Measurements from ENCODE around the gene RNU2-1. TPM values are rescaled to one million over a fixed set of nuclear protein-coding genes. Genes with fewer than 3 reads are reported as not detected.

Gene RNU2-1
- polyA plus RNA-seq, 3 donors, result not detected

GRCh38 chr17:43183921-43184320, 49.9 kb downstream of the RNU2-1 start:
- Mint-ChIP-seq H3K27me3 (ENCODE audit: low read depth in 3 of 3) (no peaks in the 10 kb centered on the region), H3K4me3 (no peak overlapping the region), H3K36me3 (peaks cover 51 to 90% of the 10 kb centered on the region in 2 donors), H3K27ac (no peak overlapping the region), H3K4me1 (no peaks in the 10 kb centered on the region), H3K9me3 (no peaks in the 10 kb centered on the region)
- no peak overlapping the region for H3K4me2 ChIP-seq (replicated peaks; ENCODE audit: extremely low read depth, low read length, poor library complexity, severe bottlenecking)
- H3K4me1 ChIP-seq (ENCODE audit: control insufficient read depth in 1 of 2, insufficient read depth in 2 of 2, low read length in 2 of 2), result no peaks in the 10 kb centered on the region
- H3K9ac ChIP-seq (ENCODE audit: insufficient read depth, low read length, poor library complexity, severe bottlenecking), result no peak overlapping the region
- TF ChIP-seq CTCF (IDR thresholded peaks at IDR 0.05), result no peak
- H3K79me2 ChIP-seq (ENCODE audit: insufficient read depth, low read length), result peaks cover 3% of the 10 kb centered on the region
- no peaks in the 10 kb centered on the region for H3K9me3 ChIP-seq (replicated peaks in 1 of 2; ENCODE audit: control insufficient read depth in 1 of 2, insufficient read depth in 1 of 2, low read length in 2 of 2)
- intact Hi-C loops (cut with micrococcal nuclease), result no loop called here
- no peaks in the 10 kb centered on the region for H3K27me3 ChIP-seq (ENCODE audit: control insufficient read depth in 2 of 2, insufficient read depth in 2 of 2, low read length in 2 of 2)
- no peak for DNase-seq
- H2AFZ ChIP-seq (ENCODE audit: insufficient read depth, low read depth, low read length, poor library complexity, severe bottlenecking), result no peak overlapping the region
- H3K36me3 ChIP-seq (replicated peaks in 1 of 2; ENCODE audit: control insufficient read depth in 1 of 2, insufficient read depth in 2 of 2, low read length in 2 of 2), result peaks cover 56 to 94% of the 10 kb centered on the region in 2 donors
- H4K20me1 ChIP-seq (ENCODE audit: insufficient read depth, low read length), result peaks cover 80% of the 10 kb centered on the region
- H3K4me3 ChIP-seq (replicated peaks in 1 of 3; ENCODE audit: low read depth in 2 of 3, low read length in 3 of 3), result no peak overlapping the region
- 100% methylated on average over 3 of the region's 3 CpGs for WGBS (ENCODE audit: insufficient coverage)
- no peak overlapping the region for H3K27ac ChIP-seq (ENCODE audit: low read depth in 1 of 2, low read length in 2 of 2)

Small RNA genes within 50 kb of the gene (small RNA-seq; reads per million reads assigned to genes)
- not detected for gene RF00004 (ENCODE audit: insufficient read length, low read depth)
- not detected for gene RNU2-1 (ENCODE audit: insufficient read length, low read depth)

Other genes starting within 250 kb of the RNU2-1 start
- gene RPL27, start 235.6 kb downstream of the RNU2-1 start, polyA plus RNA-seq, result 1,000 to 10,000 TPM; 1,073 to 2,156 (median 1,232) TPM
- gene IFI35, start 227.2 kb downstream of the RNU2-1 start, polyA plus RNA-seq, result 100 to 1,000 TPM in 2 of 3 donors, 10 to 100 TPM in 1; 76.9 to 152 (median 106) TPM
- 10 to 100 TPM; 12.7 to 39.5 (median 38.0) TPM for gene VAT1, start 211.6 kb downstream of the RNU2-1 start, polyA plus RNA-seq
- not detected for gene RND2, start 208.7 kb downstream of the RNU2-1 start, polyA plus RNA-seq
- gene BRCA1, start 108.6 kb downstream of the RNU2-1 start, polyA plus RNA-seq, result 1 to 10 TPM in 2 of 3 donors, under 1 TPM in 1; 0.87 to 2.6 (median 1.9) TPM
- gene NBR1, start 62.8 kb downstream of the RNU2-1 start, polyA plus RNA-seq, result 10 to 100 TPM; 40.4 to 88.5 (median 64.0) TPM
- gene TMEM106A, start 22.1 kb downstream of the RNU2-1 start, polyA plus RNA-seq, result 10 to 100 TPM in 1 of 3 donors, 1 to 10 TPM in 2; 6.9 to 26.6 (median 8.0) TPM
- not detected for gene CCDC200, start 5.4 kb downstream of the RNU2-1 start, polyA plus RNA-seq
- gene ARL4D, start 165.0 kb upstream of the RNU2-1 start, polyA plus RNA-seq, result 1 to 10 TPM in 2 of 3 donors, under 1 TPM in 1; 0.75 to 2.4 (median 1.7) TPM
- gene DHX8, start 250.0 kb upstream of the RNU2-1 start, polyA plus RNA-seq, result 10 to 100 TPM; 21.8 to 35.6 (median 26.5) TPM

All from CD14-positive monocyte (primary cell).